Thyroid gland (tissue), 4 donors: ENCODE measurements around the gene CRNKL1. TPM values are rescaled to one million over a fixed set of nuclear protein-coding genes. Genes with fewer than 3 reads are reported as not detected.

Experiments
- DNase-seq, 2 donors: peaks; one replicate each; pipeline ENCODE4 v3.0.0-alpha.2; 2019
- H3K27ac ChIP-seq, 3 donors: fragments of 200-600 bp; sonication (generic); 1 replicate in 2 of 3; 2 replicates in 1 of 3; pipeline ENCODE4 v1.5.1; 2016 to 2019; ENCODE audit warnings: mild to moderate bottlenecking in 1 of 3, moderate library complexity in 1 of 3
- H3K27me3 ChIP-seq: fragments of 200-600 bp; sonication (generic); one replicate; pipeline ENCODE4 v1.5.1; 2019
- H3K36me3 ChIP-seq, 2 donors: fragments of 200-600 bp; sonication (generic); one replicate each; pipeline ENCODE4 v1.5.1; 2016 to 2019
- H3K4me1 ChIP-seq, 2 donors: fragments of 200-600 bp; sonication (generic); one replicate each; pipeline ENCODE4 v1.5.1; 2017 to 2019
- H3K4me3 ChIP-seq, 3 donors: fragments of 200-600 bp; sonication (generic); replicated peaks in 1 of 3; 1 replicate in 2 of 3; 2 replicates in 1 of 3; pipeline ENCODE4 v1.5.1; 2016; ENCODE audit warnings: mild to moderate bottlenecking in 1 of 3
- H3K9me3 ChIP-seq: fragments of 200-600 bp; sonication (generic); one replicate; pipeline ENCODE4 v1.5.1; 2017
- POLR2A ChIP-seq, 2 donors: fragments of 450-650 bp; IDR thresholded peaks; one replicate each; pipeline ENCODE4 v1.6.1; 2017; ENCODE audit warnings: antibody characterized with exemption in 2 of 2, mild to moderate bottlenecking in 2 of 2, moderate library complexity in 1 of 2
- WGBS, 2 donors: methylation state at CpG; one replicate each; pipeline ENCODE4 v1.1.5; 2017; 5-methylcytosine and 5-hydroxymethylcytosine counted together
- intact Hi-C: fragments of 100-400 bp; cut with DNase I; formaldehyde crosslinking; loops from one replicate; pipeline ENCODE4 v1.15.1; 2023
- total RNA-seq, 4 donors: library from RNA; depleted of rRNA; stranded (reverse); fragments of >200 nt; gene quantifications; one replicate each; pipeline ENCODE4 v1.2.3, GENCODE V29; 2016
- TF ChIP-seq, protein P1 (sequence below), 6 experiments: fragments of 200-600 bp in 3 of 6; fragments of 450-650 bp in 3 of 6; sonication (generic) in 3 of 6; IDR thresholded peaks; one replicate each; pipeline ENCODE4 v1.5.1; 2016 to 2019; ENCODE audit warnings: antibody characterized with exemption in 6 of 6, mild to moderate bottlenecking in 2 of 6, inconsistent platforms in 1 of 6, moderate library complexity in 1 of 6

Gene CRNKL1
- total RNA-seq, 4 donors from 2014 or later, result 23.6 to 35.2 (median 27.2) TPM

DNA sequence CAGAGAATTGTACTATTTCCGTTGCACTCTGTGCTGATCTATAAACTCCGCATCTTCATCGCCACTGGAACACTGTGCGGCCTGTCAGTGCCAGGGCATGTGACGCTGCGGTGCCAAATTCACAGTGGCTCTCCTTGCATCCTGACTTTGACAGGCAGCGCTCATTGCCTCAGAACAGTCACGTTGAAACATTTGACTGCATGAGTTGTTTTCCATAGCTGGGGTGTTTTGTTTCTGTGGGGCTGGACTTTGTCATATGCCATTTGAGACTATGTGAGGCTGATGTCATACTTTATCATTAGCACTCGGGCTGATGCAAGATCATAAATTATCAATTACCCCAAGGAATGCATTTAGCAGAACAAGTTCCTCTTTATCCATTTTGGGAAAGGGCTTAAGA lies 32.8 kb upstream of the CRNKL1 start:
- Histone ChIP-seq H3K4me3 (no peak overlapping the region), H3K9me3 (no peaks in the 10 kb centered on the region), H3K36me3 (no peaks in the 10 kb centered on the region), H3K27ac (peak overlapping the region; percentile 74 to 90 (median 85)), H3K27me3 (no peaks in the 10 kb centered on the region), H3K4me1 (peaks cover 11 to 38% of the 10 kb centered on the region in 2 donors)
- TF ChIP-seq POLR2A (IDR thresholded peaks at IDR 0.05), result no peak
- TF ChIP-seq, protein P1, sequence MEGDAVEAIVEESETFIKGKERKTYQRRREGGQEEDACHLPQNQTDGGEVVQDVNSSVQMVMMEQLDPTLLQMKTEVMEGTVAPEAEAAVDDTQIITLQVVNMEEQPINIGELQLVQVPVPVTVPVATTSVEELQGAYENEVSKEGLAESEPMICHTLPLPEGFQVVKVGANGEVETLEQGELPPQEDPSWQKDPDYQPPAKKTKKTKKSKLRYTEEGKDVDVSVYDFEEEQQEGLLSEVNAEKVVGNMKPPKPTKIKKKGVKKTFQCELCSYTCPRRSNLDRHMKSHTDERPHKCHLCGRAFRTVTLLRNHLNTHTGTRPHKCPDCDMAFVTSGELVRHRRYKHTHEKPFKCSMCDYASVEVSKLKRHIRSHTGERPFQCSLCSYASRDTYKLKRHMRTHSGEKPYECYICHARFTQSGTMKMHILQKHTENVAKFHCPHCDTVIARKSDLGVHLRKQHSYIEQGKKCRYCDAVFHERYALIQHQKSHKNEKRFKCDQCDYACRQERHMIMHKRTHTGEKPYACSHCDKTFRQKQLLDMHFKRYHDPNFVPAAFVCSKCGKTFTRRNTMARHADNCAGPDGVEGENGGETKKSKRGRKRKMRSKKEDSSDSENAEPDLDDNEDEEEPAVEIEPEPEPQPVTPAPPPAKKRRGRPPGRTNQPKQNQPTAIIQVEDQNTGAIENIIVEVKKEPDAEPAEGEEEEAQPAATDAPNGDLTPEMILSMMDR (IDR thresholded peaks at IDR 0.05), result no peak
- intact Hi-C loops, result no loop called here
- 73 to 80% methylated on average over 9 of the region's 9 CpGs for WGBS, 2 donors
- DNase-seq, result no peak

DNA sequence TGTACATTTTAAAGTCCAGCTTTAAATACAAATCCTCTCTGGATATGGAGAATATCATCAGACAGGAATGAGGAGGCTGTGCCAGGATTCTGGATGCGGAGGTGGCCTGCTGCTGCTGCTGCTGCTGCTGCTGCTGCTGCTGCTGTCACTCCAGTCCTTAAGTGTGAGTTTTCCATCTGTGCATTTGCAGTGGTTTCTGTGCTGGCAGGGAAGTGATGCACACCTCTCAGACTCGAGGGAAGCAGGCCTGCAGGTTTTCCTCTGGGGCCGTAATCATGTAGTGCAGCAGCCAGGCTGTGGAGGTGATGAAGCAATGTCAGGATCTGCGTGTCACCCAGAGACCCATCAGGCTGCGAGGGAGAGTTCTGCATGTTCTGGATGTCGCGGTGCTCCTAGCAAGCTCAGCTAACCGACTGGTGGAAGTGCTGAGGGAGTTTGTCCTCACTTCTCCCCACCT lies 32.1 kb upstream of the CRNKL1 start:
- Histone ChIP-seq H3K27me3 (no peaks in the 10 kb centered on the region), H3K27ac (peak overlapping the region in 2 of 3 donors; percentile 74 to 90), H3K4me3 (no peak overlapping the region), H3K36me3 (no peaks in the 10 kb centered on the region), H3K9me3 (no peaks in the 10 kb centered on the region), H3K4me1 (peaks cover 11 to 33% of the 10 kb centered on the region in 2 donors)
- WGBS, 2 donors, result 64 to 74% methylated on average over 8 of the region's 8 CpGs
- intact Hi-C loops, result loop anchor here (5.0 kb wide), 1 partner anchor 153 kb away; no protein-coding TSS in a partner anchor
- peak in 1 of 2 donors; percentile 15 for DNase-seq
- TF ChIP-seq, protein P1 (IDR thresholded peaks at IDR 0.05), result no peak
- TF ChIP-seq POLR2A (IDR thresholded peaks at IDR 0.05), result no peak

DNA sequence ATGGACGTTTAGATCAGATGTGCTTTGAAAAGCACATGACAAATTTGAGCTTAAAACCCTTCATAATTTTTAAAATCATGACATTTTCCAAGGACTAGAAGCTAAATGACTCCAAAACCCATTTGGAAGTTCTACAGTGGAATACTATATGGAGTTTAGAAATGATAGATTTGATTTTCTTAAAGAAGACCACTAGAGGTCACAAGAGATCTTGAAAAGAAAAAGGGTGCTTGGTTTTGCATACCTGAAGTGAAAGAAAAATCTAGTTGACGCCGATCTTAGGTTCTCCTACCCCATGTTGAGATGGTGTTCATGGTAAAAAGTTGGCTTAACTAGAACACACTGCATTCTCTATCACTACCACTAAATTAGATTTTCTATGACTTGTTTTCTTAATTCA lies 31.5 kb upstream of the CRNKL1 start:
- no peaks in the 10 kb centered on the region for H3K9me3 ChIP-seq
- H3K27ac ChIP-seq, result no peak overlapping the region
- intact Hi-C loops, result loop anchor here (5.0 kb wide), 1 partner anchor 153 kb away; no protein-coding TSS in a partner anchor
- no peaks in the 10 kb centered on the region for H3K36me3 ChIP-seq
- H3K4me1 ChIP-seq, result peaks cover 11 to 34% of the 10 kb centered on the region in 2 donors
- TF ChIP-seq, protein P1 (IDR thresholded peaks at IDR 0.05), result peak in 5 of 6 experiments; percentile 23 to 74 (median 52)
- TF ChIP-seq POLR2A (IDR thresholded peaks at IDR 0.05), result no peak
- no peak for DNase-seq
- H3K4me3 ChIP-seq, result no peak overlapping the region
- no peaks in the 10 kb centered on the region for H3K27me3 ChIP-seq
- WGBS, 2 donors, result 3% methylated on average over 3 of the region's 3 CpGs

DNA sequence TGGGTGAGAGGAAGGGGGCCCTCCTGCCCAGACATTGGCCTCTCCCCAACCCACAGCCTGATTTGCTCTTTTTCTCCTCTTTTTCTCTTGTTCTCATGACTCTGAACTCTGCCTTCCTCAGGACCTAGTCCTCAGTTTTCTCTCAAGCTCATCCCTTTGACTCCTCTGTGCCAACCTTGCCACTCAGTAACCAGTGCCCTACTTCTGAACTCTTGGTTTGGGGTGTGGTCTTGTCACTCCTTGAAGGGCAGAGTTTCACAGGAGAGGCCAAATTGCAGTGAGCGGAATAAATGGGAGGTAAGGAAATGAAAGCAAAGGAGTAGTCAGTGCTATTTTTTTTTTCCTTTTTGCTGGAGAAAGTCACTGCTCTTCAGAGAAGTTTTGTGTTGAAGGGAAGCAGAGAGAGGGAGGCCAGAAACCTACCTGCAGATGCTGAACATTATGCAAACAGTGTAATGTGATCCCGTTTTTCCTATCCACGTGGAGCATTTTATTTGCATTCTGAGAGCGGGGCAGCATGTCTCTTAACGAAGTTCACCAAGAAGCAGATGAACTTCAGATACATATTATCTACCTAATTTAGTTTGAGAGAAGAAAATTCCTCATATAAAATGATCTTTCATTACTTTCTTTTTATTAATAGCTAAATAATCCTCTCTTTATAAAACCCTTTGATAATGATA lies 27.0 kb upstream of the CRNKL1 start:
- no peak for DNase-seq
- intact Hi-C loops, result no loop called here
- H3K36me3 ChIP-seq, result no peaks in the 10 kb centered on the region
- H3K27ac ChIP-seq, result peak overlapping the region in 1 of 3 donors; percentile 13
- WGBS, 2 donors, result 38 to 44% methylated on average over 5 of the region's 5 CpGs
- TF ChIP-seq, protein P1 (IDR thresholded peaks at IDR 0.05), result no peak
- no peak for TF ChIP-seq POLR2A (IDR thresholded peaks at IDR 0.05)
- H3K4me3 ChIP-seq, result no peak overlapping the region
- peaks cover 0 to 13% of the 10 kb centered on the region in 2 donors for H3K4me1 ChIP-seq
- no peaks in the 10 kb centered on the region for H3K27me3 ChIP-seq
- no peaks in the 10 kb centered on the region for H3K9me3 ChIP-seq

DNA sequence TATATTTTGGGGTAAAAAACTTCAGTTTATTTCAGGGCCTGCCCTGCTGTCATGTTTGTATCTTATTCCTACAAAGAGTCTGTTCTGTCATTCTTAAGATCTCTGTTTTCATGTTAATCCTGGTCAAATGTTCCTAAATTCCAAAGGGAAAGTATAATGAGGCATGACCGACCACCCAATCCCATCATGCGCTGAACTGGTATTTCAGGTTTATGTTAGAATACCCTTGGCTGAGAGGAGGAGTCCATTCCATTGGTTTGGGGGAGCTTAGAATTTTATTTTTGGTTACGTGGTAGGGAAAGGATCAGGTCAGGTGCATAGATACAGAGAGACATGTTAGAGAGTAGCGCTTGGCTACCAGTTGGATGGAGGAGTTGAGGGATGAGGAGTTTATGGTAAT lies 25.8 kb upstream of the CRNKL1 start:
- Histone ChIP-seq H3K4me3 (no peak overlapping the region), H3K9me3 (no peaks in the 10 kb centered on the region), H3K4me1 (peaks cover 0 to 10% of the 10 kb centered on the region in 2 donors), H3K27me3 (no peaks in the 10 kb centered on the region), H3K27ac (peak overlapping the region in 2 of 3 donors; percentile 5 to 63), H3K36me3 (no peaks in the 10 kb centered on the region)
- 65 to 83% methylated on average over 4 of the region's 4 CpGs for WGBS, 2 donors
- DNase-seq, result peak; percentile 19 to 21
- intact Hi-C loops, result no loop called here
- no peak for TF ChIP-seq POLR2A (IDR thresholded peaks at IDR 0.05)
- TF ChIP-seq, protein P1 (IDR thresholded peaks at IDR 0.05), result no peak
